Measurements from ENCODE around the gene DNHD1. TPM values are rescaled to one million over a fixed set of nuclear protein-coding genes. Genes with fewer than 3 reads are reported as not detected.

DNHD1 gene
- total RNA-seq, 6 experiments from 2014 or later, result 1.4 to 2.3 (median 1.6) TPM

DNA sequence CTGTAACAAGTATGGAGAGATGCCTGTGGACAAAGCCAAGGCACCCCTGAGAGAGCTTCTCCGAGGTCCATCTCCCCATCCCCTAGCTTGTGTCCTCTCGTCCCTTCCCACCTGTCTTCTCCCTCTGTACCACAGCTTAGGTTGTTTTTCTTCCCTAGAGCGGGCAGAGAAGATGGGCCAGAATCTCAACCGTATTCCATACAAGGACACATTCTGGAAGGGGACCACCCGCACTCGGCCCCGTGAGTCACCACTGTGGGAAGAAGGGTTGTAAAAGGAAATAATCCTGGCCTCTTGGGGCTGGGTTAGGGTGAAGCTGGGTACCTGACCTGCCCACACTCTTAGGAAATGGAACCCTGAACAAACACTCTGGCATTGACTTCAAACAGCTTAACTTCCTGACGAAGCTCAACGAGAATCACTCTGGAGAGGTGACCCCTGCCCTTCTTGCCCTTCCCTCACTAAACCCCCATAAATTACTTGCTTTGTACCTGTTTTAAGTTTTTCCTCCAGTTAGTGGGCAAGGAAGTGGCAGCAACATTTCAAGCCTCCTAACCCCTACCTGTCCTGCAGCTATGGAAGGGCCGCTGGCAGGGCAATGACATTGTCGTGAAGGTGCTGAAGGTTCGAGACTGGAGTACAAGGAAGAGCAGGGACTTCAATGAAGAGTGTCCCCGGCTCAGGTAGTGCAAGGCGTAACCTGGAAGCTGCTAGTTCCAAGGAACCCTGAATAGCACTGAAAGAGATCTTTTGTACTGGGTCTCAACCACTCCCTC, 111.8 kb downstream of the DNHD1 start:
- H3K27me3 Mint-ChIP-seq (ENCODE audit: insufficient read depth), result peaks cover 2% of the 10 kb centered on the region

DNA sequence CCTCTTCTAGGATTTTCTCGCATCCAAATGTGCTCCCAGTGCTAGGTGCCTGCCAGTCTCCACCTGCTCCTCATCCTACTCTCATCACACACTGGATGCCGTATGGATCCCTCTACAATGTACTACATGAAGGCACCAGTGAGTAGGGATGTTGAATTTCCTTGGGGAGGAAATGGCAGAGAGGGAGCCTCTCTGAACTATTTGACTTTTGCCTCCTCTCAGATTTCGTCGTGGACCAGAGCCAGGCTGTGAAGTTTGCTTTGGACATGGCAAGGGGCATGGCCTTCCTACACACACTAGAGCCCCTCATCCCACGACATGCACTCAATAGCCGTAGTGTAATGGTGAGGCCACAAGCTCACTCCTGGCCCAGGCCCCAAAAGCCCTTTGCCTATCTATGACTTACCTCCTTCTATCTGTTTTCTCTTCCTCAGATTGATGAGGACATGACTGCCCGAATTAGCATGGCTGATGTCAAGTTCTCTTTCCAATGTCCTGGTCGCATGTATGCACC, 112.5 kb downstream of the DNHD1 start:
- H3K4me1 Mint-ChIP-seq (ENCODE audit: low read depth), result peaks cover 45% of the 10 kb centered on the region
- peaks cover 2% of the 10 kb centered on the region for H3K27me3 Mint-ChIP-seq (ENCODE audit: insufficient read depth)
- H3K27ac Mint-ChIP-seq, result no peak overlapping the region; the same call in none of the 2 replicates
- DNase-seq, result no peak
- TF ChIP-seq, protein P1, sequence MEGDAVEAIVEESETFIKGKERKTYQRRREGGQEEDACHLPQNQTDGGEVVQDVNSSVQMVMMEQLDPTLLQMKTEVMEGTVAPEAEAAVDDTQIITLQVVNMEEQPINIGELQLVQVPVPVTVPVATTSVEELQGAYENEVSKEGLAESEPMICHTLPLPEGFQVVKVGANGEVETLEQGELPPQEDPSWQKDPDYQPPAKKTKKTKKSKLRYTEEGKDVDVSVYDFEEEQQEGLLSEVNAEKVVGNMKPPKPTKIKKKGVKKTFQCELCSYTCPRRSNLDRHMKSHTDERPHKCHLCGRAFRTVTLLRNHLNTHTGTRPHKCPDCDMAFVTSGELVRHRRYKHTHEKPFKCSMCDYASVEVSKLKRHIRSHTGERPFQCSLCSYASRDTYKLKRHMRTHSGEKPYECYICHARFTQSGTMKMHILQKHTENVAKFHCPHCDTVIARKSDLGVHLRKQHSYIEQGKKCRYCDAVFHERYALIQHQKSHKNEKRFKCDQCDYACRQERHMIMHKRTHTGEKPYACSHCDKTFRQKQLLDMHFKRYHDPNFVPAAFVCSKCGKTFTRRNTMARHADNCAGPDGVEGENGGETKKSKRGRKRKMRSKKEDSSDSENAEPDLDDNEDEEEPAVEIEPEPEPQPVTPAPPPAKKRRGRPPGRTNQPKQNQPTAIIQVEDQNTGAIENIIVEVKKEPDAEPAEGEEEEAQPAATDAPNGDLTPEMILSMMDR (IDR thresholded peaks at IDR 0.05), result no peak
- H3K4me3 Mint-ChIP-seq, result peak overlapping the region; percentile 13; the same call in 1 of the 2 replicates
- no peaks in the 10 kb centered on the region for H3K9me3 Mint-ChIP-seq
- H3K36me3 Mint-ChIP-seq (ENCODE audit: low read depth), result peaks cover 43% of the 10 kb centered on the region

More for the DNA sequence above, 111.8 kb downstream of the DNHD1 start:
- peaks cover 43% of the 10 kb centered on the region for H3K36me3 Mint-ChIP-seq (ENCODE audit: low read depth)
- H3K9me3 Mint-ChIP-seq, result no peaks in the 10 kb centered on the region
- peaks cover 45% of the 10 kb centered on the region for H3K4me1 Mint-ChIP-seq (ENCODE audit: low read depth)
- no peak overlapping the region; the same call in none of the 2 replicates for H3K27ac Mint-ChIP-seq
- DNase-seq, result no peak
- H3K4me3 Mint-ChIP-seq, result no peak overlapping the region
- TF ChIP-seq, protein P1 (IDR thresholded peaks at IDR 0.05), result no peak

DNA sequence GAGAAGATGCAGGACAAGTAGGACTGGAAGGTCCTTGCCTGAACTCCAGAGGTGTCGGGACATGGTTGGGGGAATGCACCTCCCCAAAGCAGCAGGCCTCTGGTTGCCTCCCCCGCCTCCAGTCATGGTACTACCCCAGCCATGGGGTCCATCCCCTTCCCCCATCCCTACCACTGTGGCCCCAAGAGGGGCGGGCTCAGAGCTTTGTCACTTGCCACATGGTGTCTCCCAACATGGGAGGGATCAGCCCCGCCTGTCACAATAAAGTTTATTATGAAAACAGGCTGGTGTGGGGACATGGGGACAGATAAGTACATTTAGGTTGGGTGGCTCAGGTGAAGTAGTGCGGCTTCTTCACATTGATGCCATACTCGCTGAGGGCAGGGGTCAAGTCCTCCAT, 113.5 kb downstream of the DNHD1 start:
- Mint-ChIP-seq H3K4me3 (peak overlapping the region; percentile 91; the same call in 1 of the 2 replicates), H3K27ac (no peak overlapping the region; the same call in none of the 2 replicates), H3K36me3 (ENCODE audit: low read depth) (peaks cover 48% of the 10 kb centered on the region), H3K27me3 (ENCODE audit: insufficient read depth) (peaks cover 2% of the 10 kb centered on the region), H3K9me3 (no peaks in the 10 kb centered on the region), H3K4me1 (ENCODE audit: low read depth) (peaks cover 45% of the 10 kb centered on the region)
- no peak for DNase-seq
- TF ChIP-seq, protein P1 (IDR thresholded peaks at IDR 0.05), result no peak

DNA sequence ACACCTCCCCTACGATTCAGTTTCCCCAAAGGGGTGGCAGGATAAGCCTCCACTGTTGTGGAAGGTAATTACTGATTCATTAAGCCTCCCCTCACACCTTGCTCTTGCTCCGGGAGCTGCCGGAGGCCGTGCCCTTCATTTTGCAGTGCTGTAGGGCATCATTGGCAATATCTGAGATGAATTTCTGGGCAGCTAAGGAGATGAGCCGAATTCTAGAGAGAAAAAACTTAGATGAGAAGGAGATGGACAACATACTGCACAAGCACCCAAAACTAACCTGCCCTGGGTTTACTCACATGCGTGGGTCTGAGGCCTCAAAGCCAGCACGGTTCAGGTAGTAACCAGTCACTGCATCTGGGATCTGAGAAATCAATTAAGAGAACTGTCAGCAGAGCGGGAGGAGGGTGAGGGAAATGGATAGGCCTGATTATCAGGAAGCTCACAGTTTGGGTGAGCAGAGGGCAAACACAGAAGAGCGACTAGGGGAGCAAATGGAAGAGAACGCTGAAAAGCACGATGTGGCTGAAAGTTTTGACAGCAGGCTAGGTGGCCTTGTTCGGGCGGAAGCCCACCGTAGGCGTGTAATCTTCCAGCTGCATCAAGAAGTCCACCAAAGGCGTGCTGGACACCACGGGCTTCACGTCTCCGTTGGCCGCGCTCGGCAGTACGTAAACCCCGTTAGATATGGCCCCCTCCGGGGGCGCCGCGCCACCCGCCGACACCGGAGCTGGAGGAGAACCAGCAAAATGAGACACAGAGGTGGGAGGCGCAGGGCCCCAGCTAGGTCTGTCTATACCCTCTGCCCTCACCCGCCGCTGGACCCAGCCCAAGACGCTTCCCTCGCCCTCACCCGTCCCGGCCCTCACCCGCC, 114.2 kb downstream of the DNHD1 start:
- peak overlapping the region; percentile 91; the same call in 1 of the 2 replicates for H3K4me3 Mint-ChIP-seq
- no peak overlapping the region; the same call in none of the 2 replicates for H3K27ac Mint-ChIP-seq
- peaks cover 2% of the 10 kb centered on the region for H3K27me3 Mint-ChIP-seq (ENCODE audit: insufficient read depth)
- H3K9me3 Mint-ChIP-seq, result no peaks in the 10 kb centered on the region
- H3K36me3 Mint-ChIP-seq (ENCODE audit: low read depth), result peaks cover 54% of the 10 kb centered on the region
- DNase-seq, result no peak
- peaks cover 45% of the 10 kb centered on the region for H3K4me1 Mint-ChIP-seq (ENCODE audit: low read depth)
- TF ChIP-seq, protein P1 (IDR thresholded peaks at IDR 0.05), result no peak

DNA sequence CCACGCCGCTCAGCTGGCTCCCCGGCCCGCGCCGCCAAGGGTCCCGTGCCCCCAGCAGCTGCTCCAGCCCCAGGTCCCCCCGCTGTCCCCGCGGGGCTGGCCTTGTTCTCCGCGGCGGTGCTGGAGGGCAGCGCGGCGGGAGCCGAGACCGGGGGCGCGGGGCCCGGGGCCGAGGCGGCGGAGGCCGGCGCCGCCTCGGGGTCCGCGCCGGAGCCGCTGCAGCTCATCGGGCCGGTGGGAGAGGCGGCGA, 114.8 kb downstream of the DNHD1 start:
- peaks cover 45% of the 10 kb centered on the region for H3K4me1 Mint-ChIP-seq (ENCODE audit: low read depth)
- TF ChIP-seq, protein P1 (IDR thresholded peaks at IDR 0.05), result no peak
- no peak for DNase-seq
- no peaks in the 10 kb centered on the region for H3K9me3 Mint-ChIP-seq
- peaks cover 58% of the 10 kb centered on the region for H3K36me3 Mint-ChIP-seq (ENCODE audit: low read depth)
- H3K27me3 Mint-ChIP-seq (ENCODE audit: insufficient read depth), result peaks cover 2% of the 10 kb centered on the region
- H3K27ac Mint-ChIP-seq, result no peak overlapping the region; the same call in 1 of the 2 replicates
- peak overlapping the region; percentile 91; the same call in 1 of the 2 replicates for H3K4me3 Mint-ChIP-seq
